K562 (cell line): ENCODE measurements around the gene TARBP1.

Source experiments
- ETV6 ChIP-seq, 3 experiments: fragments of 150-350 bp in 1 of 3; sonication (generic) in 1 of 3; formaldehyde crosslinking in 1 of 3; IDR thresholded peaks; 2 replicates each; pipeline versions ENCODE4 v1.6.1 to v1.8.0; 2014 to 2022; ENCODE audit warnings: borderline replicate concordance in 2 of 3, low read depth in 2 of 3, antibody characterized with exemption in 1 of 3, low read length in 1 of 3, mild to moderate bottlenecking in 1 of 3, missing genetic modification reagents in 1 of 3
- MYC ChIP-seq, 2 experiments: fragments of 250-450 bp in 1 of 2; sonication (Bioruptor Pico) in 1 of 2; IDR thresholded peaks; 2 replicates each; pipeline versions ENCODE4 v1.5.1 to v1.6.1; 2012 to 2021; ENCODE audit warnings: low read depth in 2 of 2, borderline replicate concordance in 1 of 2, improper control_type of control experiment in 1 of 2, low read length in 1 of 2, mild to moderate bottlenecking in 1 of 2, moderate library complexity in 1 of 2
- NBN ChIP-seq: fragments of 450-650 bp; IDR thresholded peaks from 2 replicates; pipeline ENCODE4 v1.6.1; 2016; ENCODE audit warnings: low read depth, mild to moderate bottlenecking
- SRF ChIP-seq, 2 experiments: fragments of 250-450, 450-650 bp in 1 of 2; sonication (Bioruptor Pico) in 1 of 2; sonication (generic) in 1 of 2; formaldehyde crosslinking; IDR thresholded peaks; 2 replicates each; pipeline versions ENCODE4 v1.5.0 to v1.5.1; 2020 to 2022; ENCODE audit warnings: mild to moderate bottlenecking in 1 of 2, missing genetic modification reagents in 1 of 2

DNA sequence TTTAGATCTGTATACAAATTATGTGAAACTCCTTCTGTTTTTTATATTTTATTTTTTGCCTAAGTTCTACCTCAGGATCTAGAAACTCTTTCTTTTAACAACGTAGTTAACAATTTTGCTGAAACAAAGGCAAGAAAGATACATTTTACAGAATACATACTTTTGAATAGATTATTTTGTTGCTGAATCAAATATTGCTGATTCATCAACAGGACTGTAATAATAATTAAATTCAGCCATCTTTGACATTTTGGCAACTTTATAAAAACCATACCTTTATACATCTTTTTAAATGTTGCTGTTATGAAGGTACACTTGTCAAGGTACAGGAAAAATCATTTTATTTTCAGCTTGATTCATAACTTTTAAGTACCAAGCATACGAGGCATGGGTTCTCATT is 116.4 kb downstream of the TARBP1 start:
- TF ChIP-seq NBN: no peak
- TF ChIP-seq ETV6 (IDR thresholded peaks at IDR 0.05; ENCODE audit: borderline replicate concordance in 1 of 2, low read depth in 2 of 2, low read length in 1 of 2): no peak
- TF ChIP-seq ETV6 (CRISPR knock-in tag; IDR thresholded peaks at IDR 0.05; ENCODE audit: borderline replicate concordance): no peak
- no peak for TF ChIP-seq SRF (CRISPR knock-in tag; IDR thresholded peaks at IDR 0.05)
- TF ChIP-seq MYC (IDR thresholded peaks at IDR 0.05; ENCODE audit: low read depth, low read length): no peak
- no peak for TF ChIP-seq MYC (CRISPR knock-in tag; IDR thresholded peaks at IDR 0.05; ENCODE audit: borderline replicate concordance, low read depth)
